Central memory CD8-positive, alpha-beta T cell (primary cell): ENCODE measurements around the gene NLK.
"Not testable (repeated sequence)": the region's sequence is repeated elsewhere in the genome, so short reads cannot be mapped to it uniquely, and the experiment has no call there.

Source experiments
- ATAC-seq: fragments of 150-1000 bp; cut with Tn5 transposase; replicated peaks from 2 replicates; pipeline ENCODE4 v1.10.0; 2022; ENCODE audit warnings: mild to moderate bottlenecking, moderate FRiP score, moderate number of reproducible peaks; ENCODE audit not compliant: poor library complexity, severe bottlenecking; ENCODE audit errors: extremely low read depth
- DNase-seq, 2 donors: peaks; one replicate each; pipeline ENCODE4 v3.0.0; 2021; ENCODE audit warnings: low spot score in 2 of 2
- H3K27ac Mint-ChIP-seq: one replicate; pipeline ENCODE4 v1.8.0; 2022; ENCODE audit warnings: low read depth, mild to moderate bottlenecking, moderate library complexity, mixed read lengths
- H3K27me3 Mint-ChIP-seq: one replicate; pipeline ENCODE4 v1.8.0; 2022; ENCODE audit warnings: mixed read lengths
- H3K36me3 Mint-ChIP-seq: one replicate; pipeline ENCODE4 v1.8.0; 2022; ENCODE audit warnings: mild to moderate bottlenecking, moderate library complexity, mixed read lengths; ENCODE audit not compliant: insufficient read depth
- H3K4me1 Mint-ChIP-seq: one replicate; pipeline ENCODE4 v1.8.0; 2022; ENCODE audit warnings: mixed read lengths
- H3K4me3 Mint-ChIP-seq: one replicate; pipeline ENCODE4 v1.8.0; 2022; ENCODE audit warnings: mild to moderate bottlenecking, moderate library complexity, mixed read lengths
- H3K9me3 Mint-ChIP-seq: one replicate; pipeline ENCODE4 v1.8.0; 2022; ENCODE audit warnings: mixed read lengths

Gene NLK

GRCh38 chr17:28154214-28154613 is 111.7 kb downstream of the NLK start:
- H3K9me3 Mint-ChIP-seq: no peaks in the 10 kb centered on the region
- H3K36me3 Mint-ChIP-seq: peaks cover 1% of the 10 kb centered on the region
- H3K4me3 Mint-ChIP-seq: no peak overlapping the region
- H3K27ac Mint-ChIP-seq: no peak overlapping the region
- no peaks in the 10 kb centered on the region for H3K4me1 Mint-ChIP-seq
- no peaks in the 10 kb centered on the region for H3K27me3 Mint-ChIP-seq
- ATAC-seq (no peak), DNase-seq (no peak)

GRCh38 chr17:28155405-28155804 is 112.9 kb downstream of the NLK start:
- not testable (repeated sequence) for H3K9me3 Mint-ChIP-seq, H3K27me3 Mint-ChIP-seq, DNase-seq, H3K27ac Mint-ChIP-seq, H3K4me1 Mint-ChIP-seq, H3K4me3 Mint-ChIP-seq, ATAC-seq, H3K36me3 Mint-ChIP-seq

- no peak for ATAC-seq
- Mint-ChIP-seq H3K36me3 (peaks cover 4% of the 10 kb centered on the region), H3K27ac (no peak overlapping the region), H3K4me1 (no peaks in the 10 kb centered on the region), H3K4me3 (no peak overlapping the region), H3K9me3 (no peaks in the 10 kb centered on the region), H3K27me3 (no peaks in the 10 kb centered on the region)
- DNase-seq: no peak
These were observed 116.5 kb downstream of the NLK start for GRCh38 chr17:28159004-28159403.

GRCh38 chr17:28159924-28160323 is 117.4 kb downstream of the NLK start:
- ATAC-seq (no peak), DNase-seq (no peak)
- Mint-ChIP-seq H3K27ac (no peak overlapping the region), H3K4me1 (no peaks in the 10 kb centered on the region), H3K9me3 (no peaks in the 10 kb centered on the region), H3K27me3 (no peaks in the 10 kb centered on the region), H3K36me3 (peaks cover 4% of the 10 kb centered on the region), H3K4me3 (no peak overlapping the region)

GRCh38 chr17:28160610-28161009 is 118.1 kb downstream of the NLK start:
- no peaks in the 10 kb centered on the region for H3K4me1 Mint-ChIP-seq
- H3K9me3 Mint-ChIP-seq: no peaks in the 10 kb centered on the region
- no peaks in the 10 kb centered on the region for H3K27me3 Mint-ChIP-seq
- DNase-seq: no peak
- no peak for ATAC-seq
- H3K4me3 Mint-ChIP-seq: no peak overlapping the region
- H3K27ac Mint-ChIP-seq: no peak overlapping the region
- peaks cover 4% of the 10 kb centered on the region for H3K36me3 Mint-ChIP-seq

GRCh38 chr17:28161311-28161710 is 118.8 kb downstream of the NLK start:
- DNase-seq: no peak
- H3K36me3 Mint-ChIP-seq: peaks cover 4% of the 10 kb centered on the region
- no peak overlapping the region for H3K4me3 Mint-ChIP-seq
- no peak for ATAC-seq
- H3K4me1 Mint-ChIP-seq: no peaks in the 10 kb centered on the region
- H3K27me3 Mint-ChIP-seq: no peaks in the 10 kb centered on the region
- no peaks in the 10 kb centered on the region for H3K9me3 Mint-ChIP-seq
- H3K27ac Mint-ChIP-seq: no peak overlapping the region

- no peaks in the 10 kb centered on the region for H3K27me3 Mint-ChIP-seq
- DNase-seq (no peak), ATAC-seq (no peak)
- peaks cover 5% of the 10 kb centered on the region for H3K4me1 Mint-ChIP-seq
- no peaks in the 10 kb centered on the region for H3K9me3 Mint-ChIP-seq
- peaks cover 20% of the 10 kb centered on the region for H3K36me3 Mint-ChIP-seq
- H3K4me3 Mint-ChIP-seq: no peak overlapping the region
- H3K27ac Mint-ChIP-seq: no peak overlapping the region
These were observed 124.0 kb downstream of the NLK start for GRCh38 chr17:28166478-28166877.

- DNase-seq: no peak
- Mint-ChIP-seq H3K27me3 (no peaks in the 10 kb centered on the region), H3K36me3 (peaks cover 20% of the 10 kb centered on the region), H3K27ac (no peak overlapping the region), H3K9me3 (no peaks in the 10 kb centered on the region), H3K4me3 (no peak overlapping the region), H3K4me1 (peaks cover 23% of the 10 kb centered on the region)
- ATAC-seq: no peak
These were observed 127.3 kb downstream of the NLK start for GRCh38 chr17:28169621-28170349.

GRCh38 chr17:28170771-28171170 is 128.3 kb downstream of the NLK start:
- no peaks in the 10 kb centered on the region for H3K9me3 Mint-ChIP-seq
- ATAC-seq: no peak
- H3K27me3 Mint-ChIP-seq: no peaks in the 10 kb centered on the region
- peaks cover 20% of the 10 kb centered on the region for H3K36me3 Mint-ChIP-seq
- H3K4me1 Mint-ChIP-seq: peaks cover 24% of the 10 kb centered on the region
- no peak overlapping the region for H3K27ac Mint-ChIP-seq
- no peak for DNase-seq
- no peak overlapping the region for H3K4me3 Mint-ChIP-seq

- no peaks in the 10 kb centered on the region for H3K27me3 Mint-ChIP-seq
- H3K36me3 Mint-ChIP-seq: peaks cover 19% of the 10 kb centered on the region
- peaks cover 24% of the 10 kb centered on the region for H3K4me1 Mint-ChIP-seq
- no peak overlapping the region for H3K4me3 Mint-ChIP-seq
- no peak for DNase-seq
- no peak for ATAC-seq
- H3K27ac Mint-ChIP-seq: no peak overlapping the region
- no peaks in the 10 kb centered on the region for H3K9me3 Mint-ChIP-seq
These were observed 130.6 kb downstream of the NLK start for GRCh38 chr17:28173031-28173561.

- H3K36me3 Mint-ChIP-seq: peaks cover 12% of the 10 kb centered on the region
- H3K4me3 Mint-ChIP-seq: no peak overlapping the region
- no peaks in the 10 kb centered on the region for H3K9me3 Mint-ChIP-seq
- no peak for DNase-seq
- no peak overlapping the region for H3K27ac Mint-ChIP-seq
- no peaks in the 10 kb centered on the region for H3K27me3 Mint-ChIP-seq
- H3K4me1 Mint-ChIP-seq: peaks cover 24% of the 10 kb centered on the region
- no peak for ATAC-seq
These were observed 131.3 kb downstream of the NLK start for GRCh38 chr17:28173801-28174200.

- no peak for DNase-seq
- no peak overlapping the region for H3K4me3 Mint-ChIP-seq
These were observed 132.0 kb downstream of the NLK start for GRCh38 chr17:28174352-28175046.

GRCh38 chr17:28177351-28177750 is 134.9 kb downstream of the NLK start:
- Mint-ChIP-seq H3K4me1 (peaks cover 19% of the 10 kb centered on the region), H3K27ac (no peak overlapping the region), H3K36me3 (peaks cover 4% of the 10 kb centered on the region), H3K27me3 (no peaks in the 10 kb centered on the region), H3K4me3 (no peak overlapping the region), H3K9me3 (no peaks in the 10 kb centered on the region)
- ATAC-seq (no peak), DNase-seq (no peak)

More at GRCh38 chr17:28174352-28175046, 132.0 kb downstream of the NLK start:
- no peaks in the 10 kb centered on the region for H3K9me3 Mint-ChIP-seq
- ATAC-seq: peak; percentile 80
- peaks cover 24% of the 10 kb centered on the region for H3K4me1 Mint-ChIP-seq
- H3K36me3 Mint-ChIP-seq: peaks cover 7% of the 10 kb centered on the region
- H3K27me3 Mint-ChIP-seq: no peaks in the 10 kb centered on the region
- H3K27ac Mint-ChIP-seq: no peak overlapping the region
